HEK293T (cell line): ENCODE measurements around the gene BAK1.

Source experiments
- FOXK2 ChIP-seq: fragments of 450-650 bp; IDR thresholded peaks from 2 replicates; pipeline ENCODE4 v1.6.1; 2016; ENCODE audit warnings: mild to moderate bottlenecking
- FOXM1 ChIP-seq: fragments of 450-650 bp; IDR thresholded peaks from 2 replicates; pipeline ENCODE4 v1.6.1; 2017; ENCODE audit warnings: mild to moderate bottlenecking, borderline replicate concordance
- SP1 ChIP-seq: fragments of 450-650 bp; IDR thresholded peaks from 2 replicates; pipeline ENCODE4 v1.6.1; 2017
- SUZ12 ChIP-seq: fragments of 450-650 bp; IDR thresholded peaks from 2 replicates; pipeline ENCODE4 v1.6.1; 2016; ENCODE audit warnings: mild to moderate bottlenecking
- TARDBP ChIP-seq: fragments of 450-650 bp; IDR thresholded peaks from 2 replicates; pipeline ENCODE4 v1.6.1; 2016

- TF ChIP-seq SP1 (no peak), FOXM1 (no peak), TARDBP (no peak), SUZ12 (no peak), FOXK2 (no peak)
Measured at GRCh38 chr6:33552252-33552651, 27.8 kb downstream of the BAK1 start.
